ENCODE results near the gene ERC1.
"Not testable (repeated sequence)": the region's sequence is repeated elsewhere in the genome, so short reads cannot be mapped to it uniquely, and the experiment has no call there.

ERC1 gene

DNA sequence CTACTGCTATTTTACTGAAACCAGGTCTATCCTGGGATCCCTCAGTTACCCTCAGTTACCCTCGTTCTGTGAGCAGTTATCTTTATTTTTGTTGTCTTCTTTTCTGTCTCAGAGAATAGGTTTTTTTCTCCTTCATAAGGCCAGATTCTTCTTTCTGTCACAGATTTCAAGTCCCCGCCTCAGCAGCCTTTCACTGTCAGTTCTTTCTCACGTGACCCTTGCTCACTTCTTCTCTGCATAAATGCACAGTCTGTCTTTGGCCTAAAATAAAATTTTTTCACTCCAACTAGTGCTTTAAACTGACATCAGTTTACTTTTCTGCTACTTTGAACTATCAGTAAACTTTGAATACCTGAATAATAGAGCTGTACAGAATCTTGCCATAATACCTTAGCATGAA, 299.7 kb downstream of the ERC1 start:
- no peak for DNase-seq (ENCODE audit: low read depth)

DNA sequence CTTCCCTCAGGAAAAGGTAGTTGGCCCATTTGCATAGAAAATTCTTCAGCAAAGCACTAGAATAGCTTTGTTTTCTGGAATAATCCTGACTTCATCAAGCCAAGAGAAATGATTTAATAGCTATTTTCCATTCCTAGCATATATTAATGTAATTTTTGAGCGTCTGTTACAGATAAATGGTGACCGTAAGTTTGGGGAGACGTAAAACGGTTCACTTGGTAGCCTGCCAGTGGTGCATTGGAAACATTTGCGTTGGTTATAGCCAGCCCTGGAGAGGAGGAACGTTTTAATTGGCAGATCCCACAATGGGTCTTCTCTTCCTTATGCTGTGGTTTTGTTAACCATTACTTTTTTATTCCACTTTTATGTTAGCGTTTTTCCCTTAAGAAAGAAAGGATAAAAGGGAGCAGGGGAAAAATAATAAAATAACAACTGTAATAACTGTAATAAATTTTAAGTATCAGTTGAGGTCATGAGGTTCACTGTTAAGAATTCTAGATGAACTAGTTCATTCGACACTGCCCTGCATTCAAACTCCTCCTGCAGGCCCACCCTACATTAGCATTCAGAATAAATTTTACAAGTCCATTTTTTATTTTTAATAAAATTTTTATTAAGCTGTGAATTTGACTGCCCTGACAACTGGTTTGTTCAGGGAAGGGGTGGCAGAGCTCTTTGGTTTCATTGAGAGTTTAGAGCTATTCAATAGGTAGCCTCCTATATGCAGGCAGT, 300.7 kb downstream of the ERC1 start:
- DNase-seq (ENCODE audit: low read depth), result no peak

DNA sequence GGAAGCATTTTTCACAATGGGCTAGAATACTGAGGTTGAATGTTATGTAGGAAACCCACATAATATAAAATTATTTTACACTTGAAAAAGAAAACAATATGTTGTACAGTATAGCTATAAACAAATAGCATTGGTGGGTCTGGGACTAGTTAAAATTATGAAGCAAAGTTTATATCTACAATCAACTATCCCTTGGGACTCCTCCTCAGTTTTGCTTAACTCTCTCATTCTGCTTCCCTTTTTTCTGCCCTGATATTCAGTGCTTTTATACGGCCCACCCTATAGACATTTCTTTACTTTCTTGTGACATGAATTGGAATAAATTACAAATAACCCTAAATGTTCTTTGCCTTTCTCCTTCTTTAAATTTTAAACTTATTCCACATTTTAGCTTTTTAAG, 302.9 kb downstream of the ERC1 start:
- no peak for DNase-seq (ENCODE audit: low read depth)

DNA sequence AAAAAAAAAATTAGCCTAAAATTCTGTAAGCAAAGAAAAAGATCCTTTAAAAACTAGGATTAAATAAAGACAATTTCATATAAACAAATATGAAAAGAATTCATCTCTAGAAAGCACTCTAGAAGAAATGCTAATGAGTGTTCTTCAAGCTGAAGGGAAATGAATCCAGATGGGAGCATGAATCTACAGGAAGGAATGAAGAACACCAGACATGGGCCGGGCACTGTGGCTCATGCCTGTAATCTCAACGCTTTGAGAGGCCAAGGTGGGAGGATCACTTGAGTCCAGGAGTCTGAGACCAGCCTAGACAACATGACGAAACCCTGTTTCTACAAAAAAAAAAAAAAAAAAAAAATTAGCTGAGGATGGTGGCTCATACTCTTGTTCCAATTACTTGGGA, 306.2 kb downstream of the ERC1 start:
- no peak for DNase-seq (ENCODE audit: low read depth)

DNA sequence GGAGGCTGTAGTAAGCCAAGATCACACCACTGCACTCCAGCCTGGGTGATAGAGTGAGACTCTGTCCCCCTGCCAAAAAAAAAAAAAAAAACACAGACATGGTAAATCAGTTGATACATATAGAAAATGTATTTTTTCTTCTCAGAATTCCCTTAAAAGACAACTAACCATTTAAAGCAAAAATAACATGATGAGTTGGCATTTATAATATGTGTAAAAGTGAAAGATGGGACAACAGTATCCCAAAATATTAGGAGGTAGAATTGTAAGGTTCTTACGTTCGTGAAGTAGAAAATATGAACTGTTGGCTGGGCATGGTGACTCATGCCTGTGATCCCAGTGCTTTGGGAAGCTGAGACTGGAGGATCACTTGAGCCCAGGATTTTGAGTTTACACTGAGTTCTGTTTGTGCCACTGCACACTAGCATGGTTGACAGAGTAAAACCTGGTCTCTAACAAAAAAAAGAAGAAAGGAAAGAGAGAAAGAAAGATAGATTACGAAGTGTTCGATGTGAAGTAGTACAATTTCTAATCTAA, 306.7 kb downstream of the ERC1 start:
- no peak for DNase-seq (ENCODE audit: low read depth)

DNA sequence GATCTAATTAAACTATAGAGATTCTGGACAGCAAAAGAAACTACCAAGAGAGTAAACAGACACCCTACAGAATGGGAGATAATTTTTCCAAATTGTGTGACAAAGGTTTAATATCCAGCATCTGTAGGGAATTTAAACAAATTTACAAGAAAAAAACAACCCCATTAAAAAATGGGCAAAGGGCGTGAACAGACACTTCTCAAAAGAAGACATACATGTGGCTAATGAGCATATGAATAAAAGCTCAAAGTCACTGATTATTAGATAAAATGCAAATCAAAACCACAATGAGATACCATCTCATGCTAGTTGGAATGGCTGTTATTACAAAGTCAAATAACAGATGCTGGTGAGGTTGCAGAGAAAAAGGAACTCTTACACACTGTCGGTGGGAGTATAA, 309.4 kb downstream of the ERC1 start:
- no peak for DNase-seq (ENCODE audit: low read depth)

DNA sequence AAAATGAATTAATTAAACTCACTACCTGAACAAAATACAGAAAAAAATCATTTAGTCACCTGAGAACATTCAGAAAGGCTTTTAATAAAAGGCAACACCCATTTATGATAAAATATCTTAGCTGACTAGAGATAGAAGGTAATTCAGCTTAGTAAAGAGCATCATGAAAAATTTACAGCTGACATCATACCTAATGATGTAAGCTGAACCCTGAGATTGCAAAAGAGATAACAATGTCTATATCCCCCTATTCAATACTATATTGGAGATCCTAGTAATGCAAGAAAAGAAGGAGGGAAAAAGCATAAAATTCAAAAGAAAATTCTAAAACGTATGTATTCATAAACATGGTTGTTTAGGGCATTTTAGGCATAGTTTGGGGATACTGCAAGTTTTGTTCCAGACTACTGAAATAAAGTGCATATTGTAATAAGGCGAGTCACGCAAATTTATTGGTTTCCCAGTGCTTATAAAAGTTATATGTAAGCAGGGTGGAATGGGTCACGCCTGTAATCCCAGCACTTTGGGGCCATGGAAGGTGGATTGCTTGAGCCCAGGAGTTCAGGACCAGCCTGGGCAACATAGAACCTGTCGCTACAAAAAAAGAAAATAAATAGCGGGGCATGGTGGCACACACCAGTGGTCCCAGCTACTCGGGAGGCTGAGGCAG, 311.3 kb downstream of the ERC1 start:
- no peak for DNase-seq (ENCODE audit: low read depth)

DNA sequence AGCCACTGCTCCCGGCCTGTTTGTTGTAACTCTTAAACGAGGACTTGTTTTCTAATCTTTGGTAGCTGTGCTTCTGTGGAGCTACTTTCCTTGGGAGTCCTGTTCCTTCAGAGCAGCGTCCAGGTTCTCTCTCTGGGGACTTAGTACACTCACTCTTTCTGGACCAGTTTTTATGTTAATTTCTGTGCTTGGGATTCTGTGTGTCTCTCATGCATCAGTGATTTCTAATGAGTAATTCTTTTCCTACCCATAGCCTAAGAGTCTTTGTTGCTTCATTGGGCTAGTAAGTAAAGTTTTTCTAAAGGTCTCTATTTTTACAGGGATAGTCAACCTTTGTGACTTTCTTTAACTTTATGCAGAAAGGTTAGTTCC, 314.0 kb downstream of the ERC1 start:
- DNase-seq (ENCODE audit: low read depth), result no peak

DNA sequence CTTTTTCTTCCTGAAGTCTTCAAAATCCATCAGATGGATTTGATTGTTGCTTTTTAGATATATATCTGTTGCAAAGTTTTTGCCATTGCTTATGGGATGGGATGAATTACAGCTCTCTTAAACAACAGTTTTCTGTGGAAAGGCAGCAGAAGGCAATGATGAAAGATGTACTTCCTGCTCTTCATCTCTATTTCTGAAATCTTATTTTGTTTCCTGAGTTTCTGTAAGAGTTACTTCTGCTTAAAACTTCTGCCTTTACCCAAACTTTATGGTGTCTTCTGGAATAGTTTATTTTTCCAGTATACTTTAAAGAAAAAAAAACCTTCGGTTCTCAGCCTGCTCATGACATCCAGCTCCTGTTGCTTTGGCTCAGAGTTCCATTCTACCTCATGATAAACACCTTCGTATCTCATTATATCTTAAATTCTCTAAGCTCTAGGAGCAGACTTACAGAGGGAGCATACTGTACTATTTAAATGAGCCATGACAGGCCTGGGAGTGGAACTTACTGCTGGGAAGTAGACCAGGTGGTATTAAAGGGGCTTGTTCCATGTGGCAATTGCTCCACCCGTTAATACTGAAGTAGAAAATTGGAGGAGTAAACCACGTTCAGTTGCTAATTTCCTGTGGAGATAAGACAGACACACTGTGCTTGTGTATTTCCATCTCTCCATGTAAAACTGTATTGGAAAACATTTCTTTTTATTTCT, 314.9 kb downstream of the ERC1 start:
- no peak for DNase-seq (ENCODE audit: low read depth)

DNA sequence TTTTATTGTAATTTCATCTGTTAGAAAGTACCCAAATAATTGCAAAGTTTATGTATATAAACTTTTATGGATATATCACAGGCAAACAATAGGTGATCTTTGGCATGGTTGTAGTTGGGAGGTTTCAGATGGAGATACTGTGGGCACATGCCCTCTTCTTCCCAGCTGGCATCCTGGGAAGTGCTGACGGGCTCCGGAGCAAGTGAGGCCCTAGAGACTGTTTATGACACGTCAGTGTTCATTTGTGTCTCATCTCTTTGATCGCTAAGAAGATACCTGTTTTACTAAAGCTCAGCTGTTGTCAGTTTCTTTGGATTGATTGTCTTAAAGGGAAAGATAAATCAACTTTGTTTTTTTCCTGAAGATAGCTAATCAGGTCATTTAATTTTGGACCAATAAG, 315.8 kb downstream of the ERC1 start:
- no peak for DNase-seq (ENCODE audit: low read depth)

DNA sequence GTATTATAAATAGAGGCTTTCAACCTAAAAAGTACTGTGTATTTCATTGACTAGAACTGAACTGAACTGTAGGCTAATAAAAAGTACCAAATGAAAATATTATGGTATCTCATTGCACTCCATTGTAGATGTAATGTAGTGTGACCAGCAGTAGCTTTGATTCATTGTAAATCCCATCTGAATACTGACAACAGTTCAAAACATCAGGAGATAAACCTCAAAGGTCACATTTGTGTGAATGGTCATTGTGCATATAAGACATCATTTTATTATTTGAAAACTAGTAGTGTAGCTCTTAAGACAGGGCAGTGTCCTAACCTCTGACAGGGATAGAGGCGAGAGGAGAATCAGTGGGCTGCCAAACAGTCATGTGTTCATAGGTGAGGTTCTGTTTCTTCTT, 316.8 kb downstream of the ERC1 start:
- no peak for DNase-seq (ENCODE audit: low read depth)

DNA sequence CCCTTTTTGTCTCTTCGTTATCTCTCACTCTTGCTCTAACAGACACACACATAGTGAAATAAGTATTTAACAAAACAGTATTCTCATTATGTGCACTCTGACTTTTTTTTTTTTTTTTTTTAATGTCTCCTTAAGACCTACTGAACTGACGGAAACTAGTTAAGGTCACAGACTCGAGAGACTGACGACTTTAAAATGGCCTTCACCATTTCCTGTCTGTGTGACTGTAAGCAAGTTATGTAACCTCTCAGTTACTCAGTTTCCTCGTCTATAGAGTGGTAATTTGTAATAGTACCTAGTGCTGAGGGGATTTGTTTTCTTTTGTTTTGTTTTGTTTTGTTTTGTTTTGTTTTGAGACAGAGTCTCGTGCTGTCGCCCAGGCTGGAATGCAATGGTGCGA, 318.6 kb downstream of the ERC1 start:
- DNase-seq (ENCODE audit: low read depth), result no peak

DNA sequence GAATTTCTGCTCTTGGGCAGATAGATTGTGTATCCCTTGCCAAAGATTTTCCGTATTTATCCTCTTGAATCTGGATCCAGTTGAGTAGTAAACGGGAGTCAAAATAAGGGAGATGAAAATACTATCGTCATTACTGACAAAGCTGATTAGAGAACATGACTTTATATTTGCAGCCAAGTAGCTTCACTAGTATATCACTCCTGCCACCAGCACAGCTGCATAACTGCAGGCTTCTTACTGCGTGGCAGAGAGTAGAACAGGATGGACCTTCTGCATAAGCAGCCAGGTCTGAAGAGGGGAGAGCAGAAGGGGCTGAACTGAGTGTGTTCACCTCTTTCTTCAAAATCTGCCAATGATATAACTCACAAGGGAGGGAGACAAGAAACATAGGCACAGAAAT, 319.6 kb downstream of the ERC1 start:
- no peak for DNase-seq (ENCODE audit: low read depth)

DNA sequence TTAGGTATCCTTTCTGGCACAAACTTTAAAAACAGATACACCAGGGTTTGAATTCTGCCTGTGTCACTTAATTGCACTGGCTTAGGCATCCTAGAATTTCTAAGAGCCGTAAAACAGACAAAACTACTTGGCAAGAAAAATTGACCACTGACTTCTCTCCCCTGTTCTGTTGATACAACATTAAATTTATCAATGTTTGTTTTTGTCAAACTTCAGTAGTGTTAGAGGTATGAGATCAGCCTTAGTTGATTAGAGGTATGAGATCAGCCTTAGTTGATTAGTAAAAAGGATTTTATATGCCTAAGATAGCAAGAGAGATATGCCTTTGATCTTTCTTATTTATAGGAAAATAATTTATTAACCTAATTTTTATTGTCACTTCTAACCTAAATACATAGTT, 320.1 kb downstream of the ERC1 start:
- no peak for DNase-seq (ENCODE audit: low read depth)

DNA sequence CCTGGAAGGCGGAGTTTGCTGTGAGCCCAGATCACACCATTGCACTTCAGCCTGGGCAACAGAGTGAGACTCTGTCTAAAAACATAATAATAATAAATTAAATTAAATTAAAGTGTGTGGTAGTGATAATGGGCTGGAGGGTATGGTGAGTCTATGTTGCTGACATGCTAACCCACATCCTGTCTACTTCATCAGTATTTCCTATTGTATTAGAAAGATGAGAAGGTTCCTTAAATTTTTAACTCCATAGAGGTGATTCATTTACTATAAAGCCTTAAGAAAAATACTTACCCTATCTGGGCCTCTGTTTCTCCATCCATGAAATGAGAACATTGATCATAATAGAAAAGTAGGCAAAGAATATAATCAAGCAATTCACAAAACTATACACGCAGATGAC, 322.9 kb downstream of the ERC1 start:
- DNase-seq (ENCODE audit: low read depth), result no peak

DNA sequence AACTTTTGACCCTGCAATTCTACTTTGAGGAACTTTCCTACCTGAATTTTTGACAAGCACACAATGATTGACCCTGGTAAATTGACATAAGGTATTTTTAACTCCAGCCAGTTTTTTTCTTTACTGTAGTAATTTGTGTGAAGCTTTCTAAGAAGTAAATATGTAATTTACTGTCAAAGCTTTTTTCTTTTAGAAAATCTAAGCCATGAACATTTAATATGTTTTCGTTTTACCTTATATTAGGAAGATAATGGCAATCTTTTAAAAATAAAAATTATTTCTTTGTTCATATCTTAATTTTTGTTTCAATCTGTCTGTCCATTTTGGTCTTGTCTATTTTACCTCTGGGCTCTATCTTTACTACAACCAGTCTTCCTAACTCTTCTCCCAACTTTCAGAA, 323.5 kb downstream of the ERC1 start:
- no peak for DNase-seq (ENCODE audit: low read depth)

DNA sequence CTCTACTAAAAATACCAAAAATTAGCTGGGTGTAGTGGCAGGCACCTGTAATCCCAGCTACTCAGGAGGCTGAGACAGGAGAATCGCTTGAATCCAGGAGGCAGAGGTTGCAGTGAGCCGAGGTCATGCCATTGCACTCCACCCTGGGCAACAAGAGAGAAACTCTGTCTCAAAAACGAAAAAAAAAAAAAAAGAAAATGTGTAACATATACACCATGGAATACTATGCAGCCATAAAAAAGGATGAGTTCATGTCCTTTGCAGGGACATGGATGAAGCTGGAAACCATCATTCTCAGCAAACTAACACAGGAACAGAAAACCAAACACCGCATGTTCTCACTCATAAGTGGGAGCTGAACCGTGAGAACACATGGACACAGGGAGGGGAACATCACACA, 326.0 kb downstream of the ERC1 start:
- DNase-seq (ENCODE audit: low read depth), result not testable (repeated sequence)

DNA sequence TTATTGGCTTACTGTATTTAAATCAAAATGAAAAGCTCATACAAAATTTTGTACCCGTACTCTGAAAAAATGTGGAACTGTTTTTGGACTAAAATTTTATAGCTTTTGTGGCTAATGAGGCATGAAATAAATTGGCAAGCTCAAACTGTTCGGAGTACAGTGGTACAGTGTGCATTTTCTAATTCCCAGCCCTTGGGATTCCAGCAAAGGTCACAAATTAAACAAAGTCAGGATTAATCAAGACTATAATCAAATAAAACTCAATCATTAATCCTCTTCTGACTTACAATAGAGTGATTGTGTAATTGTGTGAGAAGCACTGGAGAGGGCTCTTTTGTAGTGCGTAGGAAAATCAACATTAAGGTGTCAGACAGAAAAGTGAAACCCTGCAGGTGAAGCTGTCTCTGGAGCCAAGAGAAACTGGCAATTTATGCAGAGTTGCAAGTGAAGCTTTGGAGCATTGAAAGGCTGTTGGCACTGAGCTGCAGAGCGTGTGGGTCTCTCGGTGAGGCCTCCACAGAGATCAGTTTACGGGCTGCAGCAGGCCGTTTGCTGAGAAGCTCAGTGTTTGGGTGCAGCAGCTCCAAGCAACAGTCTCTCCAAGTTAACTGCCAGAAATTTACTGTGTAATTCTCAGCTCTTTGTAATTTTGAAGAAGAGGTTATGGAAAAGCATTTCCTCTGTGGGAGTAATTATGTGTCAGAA, 327.5 kb downstream of the ERC1 start:
- no peak for DNase-seq (ENCODE audit: low read depth)

DNA sequence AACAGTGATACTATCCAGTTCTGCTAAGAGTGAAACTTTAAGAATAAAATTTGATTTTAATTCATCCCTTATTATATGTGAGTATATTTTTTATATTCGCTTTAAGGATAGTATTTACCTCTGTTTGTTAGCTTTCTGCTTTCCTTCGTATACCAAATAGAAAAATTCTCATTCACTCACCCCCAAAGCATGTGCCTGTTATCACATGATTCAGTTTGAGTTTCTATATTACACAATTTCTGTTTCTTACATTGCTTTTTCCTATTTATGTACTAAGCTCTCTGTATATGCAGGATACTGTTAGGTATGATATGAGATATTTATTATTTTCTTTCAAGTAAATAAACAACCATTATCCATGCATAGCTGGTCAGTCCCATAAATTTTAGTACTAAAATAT, 328.2 kb downstream of the ERC1 start:
- DNase-seq (ENCODE audit: low read depth), result no peak

DNA sequence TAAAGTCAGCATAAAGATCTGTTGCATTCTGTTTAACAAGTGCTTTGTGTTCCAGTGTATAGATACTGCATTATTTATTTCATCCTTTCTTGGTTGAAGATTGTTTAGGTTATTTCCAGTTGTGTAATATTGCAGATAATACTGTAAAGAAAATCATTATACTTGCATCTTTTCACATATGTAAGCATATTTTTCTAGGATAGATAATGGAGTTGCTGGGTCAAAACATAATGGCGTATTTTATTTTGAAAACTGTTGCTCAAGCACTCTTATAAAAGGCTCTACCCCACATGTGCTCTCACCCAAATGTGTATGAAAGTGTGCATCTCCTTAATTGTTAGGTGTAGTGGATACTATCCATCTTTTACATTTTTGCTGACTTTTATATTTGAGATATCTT, 329.0 kb downstream of the ERC1 start:
- DNase-seq (ENCODE audit: low read depth), result no peak

DNA sequence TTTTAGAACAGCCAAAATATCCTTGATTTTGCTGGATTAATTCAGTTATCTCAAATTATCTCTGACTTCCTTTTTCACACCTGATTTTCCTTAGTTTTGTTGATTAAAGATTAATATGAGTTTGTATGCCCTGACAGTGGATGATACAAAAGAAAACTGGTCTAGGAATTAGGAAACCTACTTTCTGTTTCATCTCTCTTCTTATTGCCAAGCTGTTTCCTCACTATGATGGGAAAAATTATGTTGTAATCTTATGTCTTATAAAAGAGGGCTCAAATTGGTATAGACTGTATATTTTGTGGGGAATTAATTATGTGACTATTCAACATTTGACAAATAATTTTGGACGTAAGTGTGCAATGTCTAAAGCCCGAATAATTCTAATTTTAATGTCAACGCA, 331.8 kb downstream of the ERC1 start:
- no peak for DNase-seq (ENCODE audit: low read depth)

DNA sequence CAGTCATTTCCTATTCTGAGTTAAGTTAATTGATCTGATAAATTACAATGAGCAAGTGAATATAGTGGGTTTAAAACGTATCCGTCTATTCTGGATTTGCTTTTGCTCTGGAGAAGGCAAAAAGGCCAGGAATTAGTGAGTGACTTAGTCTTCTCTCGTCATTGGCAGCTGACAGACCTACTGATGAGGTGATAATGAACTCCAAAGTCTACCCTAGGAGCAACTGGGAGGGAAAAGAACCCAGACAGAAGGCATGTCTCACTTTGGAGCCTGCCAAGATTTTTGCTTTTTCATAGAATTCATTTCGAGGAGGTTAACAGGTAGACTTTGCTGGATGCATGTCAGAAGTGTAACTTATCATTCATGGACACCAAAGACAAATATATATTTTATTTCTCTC, 333.1 kb downstream of the ERC1 start:
- no peak for DNase-seq (ENCODE audit: low read depth)

DNA sequence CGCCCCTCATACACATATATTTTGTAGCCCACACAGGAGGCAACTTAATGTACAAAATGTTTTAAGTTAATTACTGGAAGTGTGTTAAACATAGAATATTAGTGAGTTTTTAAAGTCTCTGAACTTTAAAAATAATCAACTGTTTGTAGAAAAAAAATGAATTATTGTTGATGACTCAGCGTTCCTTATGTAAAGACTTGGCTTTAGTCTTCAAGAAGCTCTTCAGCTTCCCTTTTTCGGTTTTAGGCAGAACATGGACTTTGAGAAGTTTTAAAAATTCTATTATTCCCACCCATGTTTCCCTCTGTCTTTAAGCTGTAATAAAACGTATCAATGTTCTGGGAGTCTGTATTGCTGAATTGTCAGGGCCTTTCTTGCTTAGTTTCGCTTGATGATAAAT, 333.9 kb downstream of the ERC1 start:
- no peak for DNase-seq (ENCODE audit: low read depth)

Data from stimulated activated CD8-positive, alpha-beta memory T cell treated with anti-CD3 and anti-CD28 coated beads, Interleukin-12 subunit alpha, Interleukin-12 subunit beta, amount 100 ng/mL, for 4 hours (primary cell).